GM12878 (cell line): ENCODE measurements around the gene TPMT.

Experiments
- EZH2 ChIP-seq: IDR thresholded peaks from 2 replicates; pipeline ENCODE4 v1.6.1; 2012; ENCODE audit warnings: low read depth, mild to moderate bottlenecking, control low read depth, inconsistent platforms, low read length, borderline replicate concordance; ENCODE audit not compliant: control insufficient read depth
- POLR2AphosphoS2 ChIP-seq: IDR thresholded peaks from 2 replicates; pipeline ENCODE4 v1.6.1; 2011; ENCODE audit warnings: low read depth, mild to moderate bottlenecking, low read length, improper control_type of control experiment, moderate library complexity
- SMC3 ChIP-seq: IDR thresholded peaks from 2 replicates; pipeline ENCODE4 v1.6.1; 2011; ENCODE audit warnings: low read length, improper control_type of control experiment, borderline replicate concordance

GRCh38 chr6:18101873-18102272 is 53.0 kb downstream of the TPMT start:
- TF ChIP-seq SMC3, result no peak
- no peak for TF ChIP-seq POLR2AphosphoS2
- no peak for TF ChIP-seq EZH2
